ENCODE measurements around the gene SLC35E2B. TPM values are rescaled to one million over a fixed set of nuclear protein-coding genes. Genes with fewer than 3 reads are reported as not detected.
"Not testable (repeated sequence)": the region's sequence is repeated elsewhere in the genome, so short reads cannot be mapped to it uniquely, and the experiment has no call there.

Gene SLC35E2B
- total RNA-seq, 2 experiments from 2014 or later = 21.9 to 23.8 TPM

DNA sequence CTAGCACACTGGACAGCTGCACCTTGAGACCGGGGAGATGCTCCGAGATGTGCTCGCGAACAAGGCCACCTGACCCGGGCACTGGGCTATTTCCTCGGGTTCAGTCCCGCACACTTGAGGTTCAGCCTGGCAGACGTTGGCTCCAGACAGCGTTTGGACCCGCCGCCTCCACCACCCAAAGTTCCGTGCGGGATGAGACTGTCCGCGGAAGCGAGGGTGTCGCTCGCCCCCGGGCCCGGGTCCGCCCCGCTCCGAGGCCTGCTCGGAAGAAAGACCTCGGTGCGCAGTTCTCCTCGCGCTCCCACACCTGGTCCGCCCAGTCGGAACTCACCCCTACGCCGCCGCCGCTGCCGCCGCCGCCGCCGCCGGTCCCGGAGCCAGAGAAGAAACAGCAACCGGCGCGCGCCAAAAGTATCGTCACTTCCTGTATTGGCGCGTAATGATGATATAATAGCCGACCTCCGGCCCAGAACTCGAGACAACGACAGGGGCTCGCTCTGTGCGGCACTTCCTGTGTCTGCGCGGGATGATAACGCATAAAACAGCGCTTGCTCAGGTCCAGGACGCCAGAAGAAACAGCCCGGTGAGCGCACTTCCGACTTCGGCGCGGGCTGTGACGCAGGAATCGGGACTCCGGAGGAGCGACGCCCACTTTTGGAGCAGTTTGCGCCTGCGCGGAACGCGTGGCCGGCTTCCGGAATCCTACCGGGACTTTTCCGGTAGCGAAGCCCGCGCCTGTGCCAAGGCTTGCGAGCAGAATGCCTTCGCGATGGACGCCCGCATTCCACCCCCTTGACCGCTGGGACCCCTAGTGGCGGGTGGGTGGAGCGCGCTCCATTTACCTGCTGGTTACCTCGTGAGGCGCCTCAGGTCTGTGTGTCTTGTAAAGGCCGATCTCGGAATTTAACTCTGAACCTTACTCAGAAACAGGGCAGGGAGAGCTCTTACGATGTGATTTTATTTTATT, 33.7 kb downstream of the SLC35E2B start, which contains the start of gene CDK11B:
CDK11B (minus strand) TSS at position 422 of the 967 bp plus-strand sequence. CDS start 1,519 bp downstream, outside the sequence.
- H3K4me3 Mint-ChIP-seq = peak within 1 kb of the TSS; percentile 84
- H3K4me1 Mint-ChIP-seq (ENCODE audit: low read depth); CTCF ChIA-PET; H3K9me3 Mint-ChIP-seq; H3K27me3 Mint-ChIP-seq; intact Hi-C loops (cut with micrococcal nuclease); POLR2A ChIA-PET; H3K36me3 Mint-ChIP-seq (ENCODE audit: low read depth): not testable (repeated sequence)
- TF ChIP-seq, protein P1, sequence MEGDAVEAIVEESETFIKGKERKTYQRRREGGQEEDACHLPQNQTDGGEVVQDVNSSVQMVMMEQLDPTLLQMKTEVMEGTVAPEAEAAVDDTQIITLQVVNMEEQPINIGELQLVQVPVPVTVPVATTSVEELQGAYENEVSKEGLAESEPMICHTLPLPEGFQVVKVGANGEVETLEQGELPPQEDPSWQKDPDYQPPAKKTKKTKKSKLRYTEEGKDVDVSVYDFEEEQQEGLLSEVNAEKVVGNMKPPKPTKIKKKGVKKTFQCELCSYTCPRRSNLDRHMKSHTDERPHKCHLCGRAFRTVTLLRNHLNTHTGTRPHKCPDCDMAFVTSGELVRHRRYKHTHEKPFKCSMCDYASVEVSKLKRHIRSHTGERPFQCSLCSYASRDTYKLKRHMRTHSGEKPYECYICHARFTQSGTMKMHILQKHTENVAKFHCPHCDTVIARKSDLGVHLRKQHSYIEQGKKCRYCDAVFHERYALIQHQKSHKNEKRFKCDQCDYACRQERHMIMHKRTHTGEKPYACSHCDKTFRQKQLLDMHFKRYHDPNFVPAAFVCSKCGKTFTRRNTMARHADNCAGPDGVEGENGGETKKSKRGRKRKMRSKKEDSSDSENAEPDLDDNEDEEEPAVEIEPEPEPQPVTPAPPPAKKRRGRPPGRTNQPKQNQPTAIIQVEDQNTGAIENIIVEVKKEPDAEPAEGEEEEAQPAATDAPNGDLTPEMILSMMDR (IDR thresholded peaks at IDR 0.05) = peak; percentile 32
- peak; percentile 98 for DNase-seq
- peak within 1 kb of the TSS; percentile 92 for H3K27ac Mint-ChIP-seq
- ATAC-seq = peak; percentile 97

DNA sequence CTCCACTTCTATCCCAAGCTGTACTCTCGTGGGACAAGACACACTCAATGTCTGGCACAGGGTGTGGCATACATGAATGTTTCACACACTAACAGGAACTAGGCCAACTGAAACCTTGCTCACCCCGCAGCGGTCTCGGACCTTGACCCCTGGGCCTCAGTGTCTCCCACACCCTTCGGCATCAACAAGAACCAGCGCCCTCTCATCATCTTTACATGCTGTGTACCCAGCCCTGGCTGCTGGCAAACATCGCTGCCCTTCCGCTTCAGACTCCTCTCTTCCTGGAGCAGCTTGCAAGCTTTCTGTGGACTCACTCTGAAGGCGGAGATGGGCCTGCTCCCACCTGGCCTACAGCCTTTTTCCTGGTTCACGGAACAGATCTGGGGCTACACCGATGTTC, 44.3 kb downstream of the SLC35E2B start:
- H3K9me3 Mint-ChIP-seq; DNase-seq; H3K27me3 Mint-ChIP-seq; H3K4me3 Mint-ChIP-seq; CTCF ChIA-PET; POLR2A ChIA-PET; H3K27ac Mint-ChIP-seq; intact Hi-C loops (cut with micrococcal nuclease); H3K4me1 Mint-ChIP-seq (ENCODE audit: low read depth); ATAC-seq: not testable (repeated sequence)
- H3K36me3 Mint-ChIP-seq (ENCODE audit: low read depth) = peaks cover 36% of the 10 kb centered on the region

DNA sequence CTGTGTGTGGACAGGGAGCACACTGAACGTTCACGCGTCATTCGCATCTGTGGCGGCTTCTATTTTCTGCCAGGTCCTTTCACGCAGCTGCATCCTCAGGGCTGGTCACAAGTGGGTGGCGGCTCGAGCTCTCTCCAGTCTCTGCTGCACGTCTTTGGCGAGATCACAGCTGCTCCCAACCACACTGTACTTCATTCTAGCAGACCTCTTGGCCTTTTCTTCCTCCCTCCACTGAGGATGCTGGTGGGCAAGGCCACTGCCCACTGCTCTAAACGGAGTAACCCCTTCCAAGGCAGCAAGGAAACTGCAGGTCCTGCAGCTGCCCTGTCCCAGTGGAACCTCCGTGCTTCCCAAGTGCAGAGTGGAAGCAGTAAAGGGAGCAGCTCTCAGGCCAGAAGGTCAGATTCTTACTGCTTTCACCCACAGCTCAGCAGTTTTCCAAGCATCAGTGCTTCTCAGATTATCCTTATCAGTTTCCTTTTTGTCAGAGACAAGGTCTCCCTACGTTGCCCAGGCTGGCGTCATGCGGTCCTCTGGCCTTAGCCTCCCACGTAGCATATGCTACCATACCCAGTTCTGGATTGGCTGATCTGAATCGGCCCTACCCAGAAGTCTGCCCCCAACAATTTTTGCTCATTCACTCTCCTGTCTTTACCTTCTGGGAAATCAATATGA, 44.9 kb downstream of the SLC35E2B start:
- intact Hi-C loops (cut with micrococcal nuclease); POLR2A ChIA-PET; ATAC-seq; H3K27me3 Mint-ChIP-seq; H3K9me3 Mint-ChIP-seq; H3K4me1 Mint-ChIP-seq (ENCODE audit: low read depth); DNase-seq; CTCF ChIA-PET; H3K27ac Mint-ChIP-seq; H3K4me3 Mint-ChIP-seq: not testable (repeated sequence)
- H3K36me3 Mint-ChIP-seq (ENCODE audit: low read depth) = peaks cover 36% of the 10 kb centered on the region

DNA sequence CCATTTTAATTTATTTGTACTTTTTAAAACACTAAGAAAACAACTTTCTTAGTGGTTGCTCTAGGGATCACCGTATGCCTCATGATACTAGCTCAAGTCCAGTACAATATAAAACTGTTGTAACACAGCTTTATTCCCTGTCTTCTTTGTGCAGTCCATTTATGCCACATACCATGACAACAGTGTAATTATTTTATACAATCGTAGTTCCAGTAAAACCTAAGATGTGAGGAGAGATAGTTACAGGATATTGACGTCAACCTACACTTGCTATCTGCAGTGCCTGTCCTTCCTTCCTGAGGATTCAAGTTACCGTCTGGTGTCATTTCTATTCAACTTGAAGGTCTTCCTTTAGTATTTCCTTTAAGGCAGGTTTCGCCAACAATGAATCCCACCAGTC, 46.3 kb downstream of the SLC35E2B start:
- H3K27me3 Mint-ChIP-seq; H3K9me3 Mint-ChIP-seq; CTCF ChIA-PET; POLR2A ChIA-PET; ATAC-seq; H3K27ac Mint-ChIP-seq; DNase-seq; H3K4me1 Mint-ChIP-seq (ENCODE audit: low read depth); intact Hi-C loops (cut with micrococcal nuclease); H3K4me3 Mint-ChIP-seq: not testable (repeated sequence)
- peaks cover 30% of the 10 kb centered on the region for H3K36me3 Mint-ChIP-seq (ENCODE audit: low read depth)

DNA sequence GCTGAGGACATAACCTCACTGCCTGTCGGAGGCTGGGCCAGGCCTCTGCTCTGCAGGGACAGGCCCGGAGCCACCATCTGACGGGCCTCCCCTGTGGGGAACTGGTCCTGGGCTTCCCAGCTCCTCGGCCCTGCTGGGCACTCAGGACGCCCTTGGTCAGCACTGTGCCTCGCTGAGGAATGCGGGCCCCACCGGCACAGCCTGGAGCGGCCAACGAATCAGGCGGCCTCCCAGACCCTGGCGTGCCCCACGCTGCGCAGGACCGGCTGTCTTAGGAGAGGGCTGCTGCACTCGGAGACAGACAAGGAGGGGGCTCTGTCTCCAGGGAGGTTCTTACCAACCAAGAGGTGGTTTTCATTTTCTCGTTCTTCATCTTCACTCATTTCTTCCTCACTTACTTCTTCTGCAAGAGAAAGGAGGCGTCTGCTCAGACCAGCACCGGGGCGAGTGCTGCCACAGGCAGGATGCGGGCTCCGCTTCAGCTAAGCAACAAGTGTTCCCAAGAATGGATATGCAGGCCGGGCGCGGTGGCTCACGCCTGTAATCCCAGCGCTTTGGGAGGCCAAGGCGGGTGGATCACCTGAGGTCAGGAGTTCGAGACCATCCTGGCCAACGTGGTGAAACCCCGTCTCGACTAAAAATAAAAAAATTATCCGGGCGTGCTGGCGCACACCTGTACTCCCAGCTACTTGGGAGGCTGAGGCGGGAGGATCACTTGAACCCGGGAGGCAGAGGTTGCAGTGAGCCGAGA, 51.7 kb downstream of the SLC35E2B start:
- H3K4me3 Mint-ChIP-seq; ATAC-seq; H3K4me1 Mint-ChIP-seq (ENCODE audit: low read depth); H3K27ac Mint-ChIP-seq; H3K27me3 Mint-ChIP-seq; POLR2A ChIA-PET; DNase-seq; H3K9me3 Mint-ChIP-seq; H3K36me3 Mint-ChIP-seq (ENCODE audit: low read depth); intact Hi-C loops (cut with micrococcal nuclease); CTCF ChIA-PET: not testable (repeated sequence)

DNA sequence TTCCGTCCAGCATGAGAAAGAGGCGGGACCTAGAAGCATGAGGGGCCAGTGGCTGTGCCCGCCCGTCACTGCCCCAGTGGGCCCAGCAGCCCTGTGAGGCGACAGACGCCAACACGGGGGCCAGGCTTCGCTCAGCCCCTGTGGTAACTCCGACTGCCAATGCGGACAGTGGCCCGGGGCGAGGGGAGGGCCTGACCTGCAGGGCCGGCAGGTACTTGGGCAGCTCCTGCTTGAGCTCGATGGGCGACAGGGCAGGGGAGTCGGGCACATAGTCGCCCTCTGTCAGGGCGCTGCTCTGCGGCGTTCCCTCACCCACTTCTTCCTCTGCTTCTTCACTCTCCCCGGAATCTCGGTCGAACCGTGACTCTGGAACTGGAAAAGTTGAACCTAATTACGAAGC, 52.5 kb downstream of the SLC35E2B start:
- CTCF ChIA-PET = not testable (repeated sequence)

DNA sequence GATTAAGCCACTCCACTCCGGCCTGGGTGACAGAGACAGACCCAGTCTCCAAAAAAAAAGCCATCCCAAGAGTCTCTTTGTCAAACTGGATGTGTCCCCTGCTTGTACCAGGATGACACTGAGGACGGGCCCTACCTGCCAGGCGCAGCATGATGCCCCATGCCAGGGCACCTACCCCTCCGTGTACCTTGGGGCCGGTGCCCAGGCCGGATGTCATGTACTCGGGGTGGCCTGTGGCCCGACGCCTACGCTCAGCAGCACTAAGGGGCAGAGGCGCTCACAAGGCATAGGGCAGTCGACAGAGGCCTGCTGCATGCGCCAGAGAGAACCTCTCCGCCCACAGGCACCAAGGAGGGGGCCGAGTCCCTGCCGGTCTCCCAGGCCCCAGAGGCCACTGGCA, 53.2 kb downstream of the SLC35E2B start:
- H3K27me3 Mint-ChIP-seq; intact Hi-C loops (cut with micrococcal nuclease); DNase-seq; H3K9me3 Mint-ChIP-seq; H3K4me3 Mint-ChIP-seq; H3K36me3 Mint-ChIP-seq (ENCODE audit: low read depth); POLR2A ChIA-PET; H3K27ac Mint-ChIP-seq; CTCF ChIA-PET; ATAC-seq; H3K4me1 Mint-ChIP-seq (ENCODE audit: low read depth): not testable (repeated sequence)

More for the DNA sequence above, 52.5 kb downstream of the SLC35E2B start:
- H3K4me3 Mint-ChIP-seq; H3K27me3 Mint-ChIP-seq; H3K36me3 Mint-ChIP-seq (ENCODE audit: low read depth); POLR2A ChIA-PET; ATAC-seq; H3K27ac Mint-ChIP-seq; intact Hi-C loops (cut with micrococcal nuclease); DNase-seq; H3K4me1 Mint-ChIP-seq (ENCODE audit: low read depth); H3K9me3 Mint-ChIP-seq: not testable (repeated sequence)

DNA sequence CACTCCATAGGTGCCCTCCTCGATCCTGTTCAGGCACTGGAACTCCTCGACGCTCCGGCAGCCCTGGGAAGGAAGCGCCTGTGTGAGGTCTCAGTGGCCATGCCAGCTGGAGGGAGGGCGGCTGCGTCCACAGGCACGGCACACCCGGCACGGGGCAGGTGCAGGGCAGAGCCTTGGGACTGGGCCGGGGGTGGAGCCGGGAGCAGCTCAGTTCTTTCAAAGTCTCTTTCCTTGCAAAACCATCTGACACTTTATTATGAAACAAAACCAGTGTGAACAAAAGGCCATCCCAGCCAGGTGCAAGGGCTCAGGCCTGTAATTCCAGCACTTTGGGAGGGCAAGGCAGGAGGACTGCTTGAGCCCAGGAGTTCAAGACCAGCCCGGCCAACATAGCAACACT, 54.1 kb downstream of the SLC35E2B start:
- H3K4me3 Mint-ChIP-seq; CTCF ChIA-PET; H3K27me3 Mint-ChIP-seq; H3K27ac Mint-ChIP-seq; H3K36me3 Mint-ChIP-seq (ENCODE audit: low read depth); DNase-seq; H3K4me1 Mint-ChIP-seq (ENCODE audit: low read depth); POLR2A ChIA-PET; H3K9me3 Mint-ChIP-seq; ATAC-seq; intact Hi-C loops (cut with micrococcal nuclease): not testable (repeated sequence)

DNA sequence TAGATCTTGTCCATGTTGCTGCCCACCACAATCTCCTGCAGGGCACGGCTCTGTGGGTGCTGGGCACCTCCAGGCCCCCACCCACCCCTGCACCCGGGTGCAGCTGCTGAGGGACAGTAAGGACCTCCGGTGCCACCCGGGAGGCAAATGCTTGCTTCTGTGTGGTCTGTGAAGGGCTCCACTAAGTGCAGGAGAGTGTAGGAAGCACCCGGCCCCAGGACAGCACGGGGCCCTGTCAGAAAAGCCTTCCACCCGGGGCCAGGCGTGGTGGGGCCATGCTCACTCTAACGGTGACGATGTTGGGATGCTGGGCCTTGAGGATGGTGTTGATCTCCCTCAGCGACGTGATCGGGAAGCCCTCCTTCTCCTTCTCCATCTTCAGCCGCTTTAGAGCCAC, 55.1 kb downstream of the SLC35E2B start:
- ATAC-seq; H3K4me1 Mint-ChIP-seq (ENCODE audit: low read depth); H3K36me3 Mint-ChIP-seq (ENCODE audit: low read depth); CTCF ChIA-PET; POLR2A ChIA-PET; intact Hi-C loops (cut with micrococcal nuclease); H3K27ac Mint-ChIP-seq; H3K27me3 Mint-ChIP-seq; DNase-seq; H3K9me3 Mint-ChIP-seq; H3K4me3 Mint-ChIP-seq: not testable (repeated sequence)

DNA sequence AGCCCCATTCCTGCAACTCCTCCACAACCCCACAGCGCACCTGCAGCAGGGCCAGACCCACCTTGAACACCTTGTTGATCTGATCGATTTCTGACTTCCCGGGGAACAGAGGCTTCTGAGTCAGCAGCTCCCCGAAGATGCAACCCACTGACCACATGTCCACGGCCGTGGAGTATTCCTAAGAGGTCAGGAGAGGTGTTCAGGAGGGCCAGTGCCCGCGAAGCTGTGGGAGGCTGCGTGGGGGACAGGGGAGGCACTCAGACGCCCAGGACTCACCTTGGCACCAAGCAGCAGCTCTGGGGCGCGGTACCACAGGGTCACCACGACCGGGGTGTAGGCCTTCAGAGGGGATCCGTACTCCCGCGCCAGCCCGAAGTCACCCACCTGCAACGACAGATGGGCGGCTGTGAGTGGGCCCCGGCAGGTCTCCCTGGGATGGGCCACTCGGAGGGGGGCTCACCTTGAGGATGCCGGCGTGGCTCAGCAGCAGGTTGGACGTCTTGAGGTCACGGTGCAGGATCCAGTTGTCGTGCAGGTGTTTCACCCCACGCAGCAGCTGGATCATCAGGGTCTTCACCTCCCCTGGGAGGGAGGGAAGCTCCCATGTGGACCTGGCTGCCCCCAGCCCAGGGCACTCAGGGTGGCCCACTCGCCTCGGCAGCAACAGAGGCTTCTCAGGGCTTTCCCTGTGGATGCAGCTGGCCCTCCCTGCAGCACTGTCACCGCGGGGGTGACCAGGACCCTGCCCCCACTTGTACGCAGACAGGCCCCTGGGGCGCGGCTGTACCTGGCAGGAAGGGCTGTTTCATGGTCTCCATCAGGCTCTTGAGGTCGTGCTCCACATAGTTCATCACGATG, 55.7 kb downstream of the SLC35E2B start:
- H3K27me3 Mint-ChIP-seq; DNase-seq; H3K4me3 Mint-ChIP-seq; H3K36me3 Mint-ChIP-seq (ENCODE audit: low read depth); CTCF ChIA-PET; ATAC-seq; intact Hi-C loops (cut with micrococcal nuclease); H3K4me1 Mint-ChIP-seq (ENCODE audit: low read depth); POLR2A ChIA-PET; H3K9me3 Mint-ChIP-seq; H3K27ac Mint-ChIP-seq: not testable (repeated sequence)

Data from activated CD8-positive, alpha-beta T cell treated with anti-CD3 and anti-CD28 coated beads for 36 hours (primary cell).